GM13976 (cell line): Measurements from ENCODE around the gene HYKK.
"Not testable (repeated sequence)": the region's sequence is repeated elsewhere in the genome, so short reads cannot be mapped to it uniquely, and the experiment has no call there.

ENCODE experiments used
- DNase-seq: peaks from one replicate; pipeline ENCODE4 v3.0.0; 2012; ENCODE audit warnings: low spot score
- CTCF ChIP-seq: IDR thresholded peaks from 2 replicates; pipeline ENCODE4 v1.5.1; 2012; ENCODE audit warnings: borderline replicate concordance, mild to moderate bottlenecking; ENCODE audit not compliant: insufficient read depth; ENCODE audit errors: extremely low read depth, missing control alignments, control extremely low read depth
- in situ Hi-C: fragments of 300-500 bp; cut with MboI; formaldehyde crosslinking; loops from one replicate; pipeline ENCODE4 v1.12.0; 2022; ENCODE audit warnings: low sequenced_read_pairs, mixed read lengths, inconsistent platforms; ENCODE audit not compliant: unreplicated experiment

The HYKK gene

GRCh38 chr15:78524230-78524629 lies 16.9 kb downstream of the HYKK start:
- TF ChIP-seq CTCF, result no peak
- no peak for DNase-seq
- in situ Hi-C loops, result no loop called here

- DNase-seq, result no peak
- in situ Hi-C loops, result no loop called here
- no peak for TF ChIP-seq CTCF
These were observed 19.9 kb downstream of the HYKK start for GRCh38 chr15:78527325-78527724.

GRCh38 chr15:78533331-78533730 lies 26.0 kb downstream of the HYKK start:
- DNase-seq, result no peak
- in situ Hi-C loops, result no loop called here
- no peak for TF ChIP-seq CTCF

- no peak for TF ChIP-seq CTCF
- in situ Hi-C loops, result no loop called here
- DNase-seq, result no peak
These were observed 28.8 kb downstream of the HYKK start for GRCh38 chr15:78536134-78536533.

GRCh38 chr15:78537266-78537905 lies 30.0 kb downstream of the HYKK start:
- in situ Hi-C loops, result no loop called here
- DNase-seq, result no peak
- no peak for TF ChIP-seq CTCF

GRCh38 chr15:78538358-78538757 lies 31.0 kb downstream of the HYKK start:
- in situ Hi-C loops, result no loop called here
- no peak for TF ChIP-seq CTCF
- DNase-seq, result no peak

GRCh38 chr15:78539464-78540140 lies 32.2 kb downstream of the HYKK start:
- in situ Hi-C loops, DNase-seq: not testable (repeated sequence)
